Activated T-helper 9 cell treated with anti-CD3 and anti-CD28 coated beads, Interleukin-2, amount 50 U/mL, for 16 hours (primary cell): Measurements from ENCODE around the gene PLXNA2.

Source experiments
- DNase-seq: peaks from one replicate; pipeline ENCODE4 v3.0.0-alpha.2; 2020; ENCODE audit warnings: low read depth

PLXNA2 gene

DNA sequence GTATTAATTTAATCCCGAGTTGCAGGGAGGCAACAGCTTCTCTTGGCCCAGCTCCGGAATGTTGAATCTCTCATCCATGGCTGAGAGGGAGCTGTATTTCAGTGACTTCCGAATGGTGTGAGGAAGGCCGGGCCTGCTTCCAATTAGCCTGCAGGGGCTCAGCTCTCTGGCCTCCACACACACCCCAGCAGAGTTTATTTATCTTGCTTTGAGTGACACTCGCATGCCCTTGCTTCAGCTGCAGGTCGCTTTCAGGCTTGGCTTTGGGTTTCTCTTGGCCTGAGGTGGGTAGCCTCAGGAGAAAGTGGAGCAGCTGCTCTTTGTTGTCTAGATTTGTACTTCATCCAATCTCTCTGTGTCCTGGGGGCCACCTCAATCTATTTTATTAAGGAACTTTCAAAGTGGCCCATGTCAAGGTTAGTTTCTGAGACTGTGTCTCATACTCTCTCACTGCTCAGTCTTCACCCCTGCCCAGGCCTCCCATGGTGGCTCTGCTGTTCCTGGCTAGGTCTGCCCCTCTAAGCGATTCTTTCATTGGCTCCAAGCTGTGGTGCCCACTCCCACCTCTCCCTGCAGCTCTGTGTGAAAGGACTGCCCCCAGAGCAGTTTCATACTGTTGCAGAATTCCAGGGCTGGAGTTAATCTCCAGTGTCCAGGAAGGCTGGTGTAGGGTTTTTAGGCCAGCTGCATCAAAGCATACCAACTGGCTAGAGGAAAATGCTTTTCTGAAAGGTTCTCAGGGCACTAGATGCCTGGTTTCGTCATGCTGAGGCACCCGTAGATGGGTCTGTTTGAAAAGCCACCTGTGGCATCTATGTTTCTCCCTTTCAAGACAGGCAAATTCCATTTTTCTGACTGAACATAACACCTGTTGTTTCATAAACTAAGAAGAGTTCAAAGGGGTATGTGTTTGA lies 153.5 kb downstream of the PLXNA2 start:
- no peak for DNase-seq

DNA sequence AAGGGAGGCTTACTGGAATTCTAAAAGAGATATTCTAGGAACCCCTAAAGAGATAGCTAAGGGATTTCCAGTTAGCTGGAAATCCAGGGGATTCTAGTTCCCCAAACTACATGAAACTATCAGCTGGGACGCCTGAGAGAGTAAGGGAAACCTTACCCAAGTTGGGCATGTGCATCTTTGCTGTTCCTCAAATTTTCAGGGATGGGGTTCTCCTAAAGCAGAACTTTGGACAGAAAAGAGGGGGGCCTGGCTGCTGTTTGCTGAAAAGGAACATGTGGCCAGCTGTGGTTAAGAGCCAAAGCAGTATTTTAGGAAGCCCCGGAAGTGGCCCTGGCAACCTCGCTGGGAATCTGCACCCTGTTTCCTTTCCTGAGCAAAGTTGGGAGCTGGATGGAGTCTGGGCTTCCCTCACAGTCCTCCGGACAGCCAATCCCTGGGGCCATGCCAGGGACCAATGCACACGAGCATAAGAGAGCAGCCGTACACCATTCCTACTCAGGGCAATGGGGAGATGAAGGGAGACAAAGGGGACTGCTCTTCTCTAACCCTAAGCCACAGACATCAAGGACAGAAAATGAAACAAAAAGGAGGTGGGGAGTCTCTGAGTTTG lies 154.3 kb downstream of the PLXNA2 start:
- DNase-seq: no peak

DNA sequence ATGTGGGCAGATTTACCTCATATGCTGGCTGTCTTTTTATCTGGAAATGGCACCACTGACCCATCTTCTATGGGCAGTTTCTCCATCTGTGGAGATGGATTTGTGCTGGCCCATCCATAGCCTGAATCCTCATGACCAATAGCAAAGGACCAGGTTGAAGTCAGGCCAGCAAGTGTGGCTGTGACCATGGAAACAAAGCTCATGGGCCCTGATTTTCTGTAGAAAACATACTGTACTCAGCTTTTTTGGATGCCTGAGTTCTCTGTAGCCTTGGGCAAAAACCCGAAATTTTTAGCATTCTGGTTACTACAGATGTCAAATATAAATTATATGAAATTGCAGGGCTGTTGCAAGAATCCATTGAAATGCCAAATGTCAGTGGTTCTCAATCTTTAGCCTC lies 155.0 kb downstream of the PLXNA2 start:
- no peak for DNase-seq

DNA sequence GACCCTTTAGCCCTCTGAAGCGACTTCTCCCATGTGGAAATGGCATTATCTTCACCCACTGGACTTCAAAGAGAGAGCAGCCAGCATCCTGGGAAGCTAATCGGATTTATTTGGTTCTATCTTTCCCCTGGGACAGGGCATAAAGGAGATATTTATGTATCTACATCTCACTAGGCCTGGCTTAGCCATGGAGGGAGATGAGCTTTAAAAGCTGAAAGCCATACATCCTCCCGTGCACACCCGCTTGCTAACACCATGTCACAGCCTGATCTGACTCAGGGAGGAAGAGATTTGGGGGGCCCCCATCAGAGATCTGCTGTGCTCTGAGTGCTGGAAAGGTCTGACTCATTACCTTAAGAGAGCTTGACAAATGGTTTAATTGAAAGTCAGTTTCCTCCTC lies 155.9 kb downstream of the PLXNA2 start:
- no peak for DNase-seq

DNA sequence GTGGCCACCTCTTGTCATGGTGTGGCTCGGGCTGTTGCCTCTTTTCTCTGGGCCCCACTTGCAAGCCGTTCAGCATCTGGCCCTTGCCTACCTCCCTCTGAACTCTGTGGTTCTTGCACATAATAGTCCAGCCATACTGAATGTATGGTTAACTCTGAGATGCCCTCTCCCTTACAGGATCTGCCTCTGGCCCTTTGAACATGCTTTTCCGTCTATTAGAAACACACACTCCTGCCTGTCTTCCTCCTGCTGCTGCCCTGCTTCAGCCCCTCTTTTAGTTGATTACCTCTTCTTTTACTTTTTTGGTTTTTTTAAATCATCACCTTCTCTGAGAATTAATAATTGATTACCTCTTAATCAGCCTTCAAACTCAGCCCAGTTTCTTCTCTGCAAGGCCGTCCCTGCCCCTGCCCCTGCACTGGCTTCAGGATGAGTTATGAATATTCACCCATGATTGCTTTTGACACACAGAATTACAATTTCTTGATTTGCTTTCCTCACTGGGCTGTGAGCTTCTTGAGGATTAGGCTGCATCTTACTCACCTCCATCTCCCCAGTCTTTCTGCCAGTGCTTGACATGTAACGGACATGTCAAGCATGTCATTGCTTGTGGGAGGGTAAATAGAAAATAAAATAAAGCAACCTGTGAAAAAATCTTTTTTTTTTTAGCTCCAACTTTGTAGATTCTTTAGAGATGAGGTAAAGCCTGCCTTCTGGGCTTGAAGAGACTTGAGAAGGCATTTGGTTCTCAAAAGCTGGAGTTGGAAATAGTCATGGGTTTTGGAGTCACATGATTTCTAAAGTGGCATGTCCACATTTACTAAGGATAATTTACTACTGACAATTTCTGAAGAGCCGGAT lies 158.3 kb downstream of the PLXNA2 start:
- DNase-seq: no peak

DNA sequence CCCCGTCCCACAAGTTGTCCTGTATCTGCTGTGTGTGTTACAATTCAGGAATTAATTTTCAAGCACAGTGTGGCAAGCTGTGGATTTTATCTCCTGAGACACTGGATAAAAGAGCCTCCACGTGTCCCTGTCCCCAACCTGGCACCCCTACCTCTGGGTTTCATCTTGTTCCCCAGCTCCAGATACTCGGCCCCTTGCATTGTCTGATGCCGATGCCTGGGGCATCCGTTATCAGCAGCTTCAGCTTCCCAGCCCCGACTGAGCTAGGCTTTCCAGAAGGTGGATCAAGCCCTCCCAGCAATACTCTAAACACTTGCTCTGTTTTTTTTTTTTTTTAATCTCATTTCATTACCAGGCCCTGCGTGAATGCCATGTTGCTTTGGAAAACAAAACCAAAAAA lies 159.4 kb downstream of the PLXNA2 start:
- no peak for DNase-seq

DNA sequence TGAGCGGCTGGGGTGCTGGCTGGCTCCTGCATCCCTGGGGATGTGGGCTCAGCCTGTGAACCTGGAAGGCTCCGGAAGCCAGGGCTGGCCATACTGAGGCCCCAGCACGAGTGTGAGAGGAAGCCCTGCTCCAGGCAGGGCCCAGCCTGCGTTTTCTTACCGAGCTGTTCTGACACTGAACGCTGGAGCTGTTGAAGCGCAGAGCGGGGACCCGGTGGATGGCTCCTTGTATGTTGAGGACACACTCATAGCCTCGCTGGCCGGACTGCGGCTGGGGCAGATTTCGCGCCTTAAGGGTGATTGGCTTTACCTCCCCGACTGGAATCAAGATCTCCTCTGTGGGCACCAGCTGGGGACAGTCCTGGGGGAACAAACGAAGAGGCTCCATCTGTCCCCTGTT lies 160.0 kb downstream of the PLXNA2 start:
- no peak for DNase-seq

DNA sequence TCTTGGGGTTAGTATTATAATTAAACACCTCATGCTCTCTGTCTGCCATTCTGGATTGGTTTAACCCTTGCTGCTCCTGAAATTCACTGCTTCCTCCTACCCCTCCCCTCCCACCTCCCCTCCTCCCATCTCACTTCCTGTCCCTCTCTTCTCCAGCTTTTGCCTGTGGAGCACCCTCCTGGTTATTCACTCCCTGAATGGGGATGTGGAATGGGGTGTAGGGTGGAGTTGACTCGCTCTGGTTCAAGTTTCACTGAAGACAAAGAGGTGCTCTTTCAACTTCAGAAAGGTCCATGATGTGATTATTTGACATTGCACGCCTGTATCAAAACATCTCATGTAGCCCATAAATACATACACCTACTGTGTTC lies 160.5 kb downstream of the PLXNA2 start:
- no peak for DNase-seq

DNA sequence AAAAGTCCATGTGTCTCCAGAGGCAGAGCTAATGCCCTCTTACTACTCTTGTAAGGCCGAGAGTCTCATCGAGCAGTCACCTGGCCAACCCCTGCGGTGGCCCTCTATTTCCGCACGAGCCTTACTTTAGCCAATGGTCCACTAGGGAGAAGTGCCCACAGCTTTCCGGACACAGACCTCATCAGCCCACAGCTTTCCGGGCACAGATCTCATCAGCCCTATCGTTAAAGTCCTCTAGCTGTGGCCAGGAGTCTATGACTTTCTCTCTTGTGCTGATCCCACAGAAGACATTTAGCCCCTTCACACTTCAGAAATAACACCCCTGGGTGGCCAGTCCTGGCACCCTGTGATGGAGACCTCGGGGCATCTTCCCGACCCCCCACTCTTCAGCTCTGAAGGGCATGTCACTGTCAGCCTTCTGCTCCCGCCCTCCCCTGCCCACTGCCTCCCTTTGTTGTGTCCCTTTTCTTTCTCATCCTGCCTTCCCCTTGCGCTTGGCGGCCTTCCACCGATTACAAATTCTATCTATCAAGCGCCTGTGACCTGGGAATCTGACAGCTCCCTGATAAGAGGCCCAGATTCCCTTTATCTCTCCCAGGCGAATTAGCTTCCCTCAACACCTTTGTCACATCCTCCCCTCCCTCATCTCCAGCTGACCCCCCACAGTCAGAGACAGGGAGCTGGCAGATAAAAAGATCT lies 161.0 kb downstream of the PLXNA2 start:
- no peak for DNase-seq

DNA sequence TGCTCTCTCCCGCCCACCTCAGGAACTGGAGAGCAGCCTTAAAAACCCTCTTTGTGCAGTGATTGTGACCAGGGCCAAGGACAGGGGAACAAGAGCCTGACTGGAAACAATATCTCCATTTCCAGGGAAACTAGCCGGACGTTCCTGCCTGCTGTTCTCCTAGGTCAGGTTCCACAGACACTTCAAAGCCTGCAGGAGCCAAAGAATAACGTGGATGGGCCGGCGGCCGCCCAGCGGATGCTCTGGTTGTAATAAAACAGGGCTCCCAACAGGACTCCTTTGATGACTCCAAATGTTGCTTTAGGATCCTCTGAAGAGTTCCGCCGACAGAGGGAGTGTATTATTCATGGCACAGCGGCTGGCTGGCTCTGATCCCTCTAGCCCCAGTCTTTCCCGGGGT lies 162.2 kb downstream of the PLXNA2 start:
- no peak for DNase-seq

DNA sequence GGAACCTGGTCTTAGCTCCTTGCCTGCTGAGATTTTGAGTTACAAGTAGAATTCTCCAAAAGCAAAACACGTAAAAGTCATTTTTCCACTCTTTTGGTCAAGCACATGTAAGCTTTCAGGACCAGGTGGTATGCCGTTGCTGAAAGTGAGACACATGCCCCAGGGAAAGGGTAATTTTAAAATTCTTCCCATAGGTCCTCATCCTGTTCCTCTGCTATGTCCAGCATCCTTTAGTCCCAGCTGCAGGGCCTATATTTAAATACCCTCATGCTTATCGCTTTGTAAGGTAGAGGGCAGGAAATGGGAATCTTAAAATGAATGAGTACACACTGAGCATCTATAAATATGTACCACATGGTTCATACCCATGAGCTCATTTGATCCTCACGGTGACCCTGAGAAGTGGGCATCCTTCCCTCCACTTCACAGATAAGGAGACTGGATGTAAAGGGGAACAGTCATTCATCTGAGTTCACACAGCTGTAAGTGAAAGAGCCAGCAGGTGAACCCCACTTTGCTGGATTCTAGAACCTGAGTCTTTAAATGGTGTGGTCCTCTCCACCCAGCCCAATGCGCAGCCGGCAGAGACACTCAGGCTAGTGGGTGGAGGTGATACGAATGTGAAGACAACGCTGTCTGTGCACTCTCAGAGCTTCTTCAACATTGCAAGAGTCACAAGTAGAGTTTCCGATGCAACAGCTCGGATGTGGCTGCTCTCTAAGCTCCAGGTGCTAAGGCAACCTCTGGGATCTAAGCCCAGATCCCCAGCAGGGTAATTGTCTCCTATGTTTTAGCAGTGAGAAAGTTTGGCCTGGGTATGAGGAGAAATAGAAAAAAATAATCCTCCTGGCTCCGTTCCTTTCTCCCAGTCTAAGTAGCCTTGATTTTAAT lies 163.5 kb downstream of the PLXNA2 start:
- no peak for DNase-seq

DNA sequence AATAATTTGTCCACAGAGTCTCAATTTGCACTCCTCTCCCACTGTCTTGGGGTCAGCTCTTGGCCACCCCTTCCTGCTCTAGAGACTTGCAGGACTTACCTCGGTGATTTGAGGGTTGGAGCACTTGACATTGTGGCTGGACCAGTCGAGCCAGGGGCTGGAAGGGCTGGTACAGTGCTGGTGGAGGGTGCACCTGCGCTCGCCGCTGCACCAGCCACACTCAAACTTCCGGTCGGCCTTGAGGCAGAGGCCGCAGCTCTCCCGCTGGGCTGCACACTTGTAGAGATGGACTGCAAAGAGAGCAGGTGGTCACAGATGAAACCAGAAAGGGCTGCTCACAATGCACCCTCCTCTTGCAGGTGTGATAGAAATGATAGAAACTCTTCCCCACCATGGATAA lies 165.0 kb downstream of the PLXNA2 start:
- no peak for DNase-seq

DNA sequence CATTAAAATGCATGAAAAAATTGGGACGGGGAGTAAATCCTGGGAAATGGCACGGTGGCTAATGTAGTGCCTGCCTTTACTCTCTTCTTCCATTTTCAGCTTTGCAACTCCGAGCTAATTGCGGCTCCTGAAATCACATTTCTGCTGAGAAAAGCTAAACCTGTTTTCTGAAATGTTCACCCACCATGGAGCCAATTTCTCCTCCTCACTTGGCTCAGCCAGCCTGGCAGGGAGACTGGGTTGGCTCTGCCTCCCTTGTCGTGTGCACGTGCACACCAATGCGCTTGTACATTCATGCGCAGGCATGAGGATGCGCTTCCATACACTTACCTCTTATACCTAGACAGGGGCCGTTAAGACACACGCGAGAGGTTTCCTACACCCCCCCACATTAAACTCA lies 165.4 kb downstream of the PLXNA2 start:
- DNase-seq: no peak

DNA sequence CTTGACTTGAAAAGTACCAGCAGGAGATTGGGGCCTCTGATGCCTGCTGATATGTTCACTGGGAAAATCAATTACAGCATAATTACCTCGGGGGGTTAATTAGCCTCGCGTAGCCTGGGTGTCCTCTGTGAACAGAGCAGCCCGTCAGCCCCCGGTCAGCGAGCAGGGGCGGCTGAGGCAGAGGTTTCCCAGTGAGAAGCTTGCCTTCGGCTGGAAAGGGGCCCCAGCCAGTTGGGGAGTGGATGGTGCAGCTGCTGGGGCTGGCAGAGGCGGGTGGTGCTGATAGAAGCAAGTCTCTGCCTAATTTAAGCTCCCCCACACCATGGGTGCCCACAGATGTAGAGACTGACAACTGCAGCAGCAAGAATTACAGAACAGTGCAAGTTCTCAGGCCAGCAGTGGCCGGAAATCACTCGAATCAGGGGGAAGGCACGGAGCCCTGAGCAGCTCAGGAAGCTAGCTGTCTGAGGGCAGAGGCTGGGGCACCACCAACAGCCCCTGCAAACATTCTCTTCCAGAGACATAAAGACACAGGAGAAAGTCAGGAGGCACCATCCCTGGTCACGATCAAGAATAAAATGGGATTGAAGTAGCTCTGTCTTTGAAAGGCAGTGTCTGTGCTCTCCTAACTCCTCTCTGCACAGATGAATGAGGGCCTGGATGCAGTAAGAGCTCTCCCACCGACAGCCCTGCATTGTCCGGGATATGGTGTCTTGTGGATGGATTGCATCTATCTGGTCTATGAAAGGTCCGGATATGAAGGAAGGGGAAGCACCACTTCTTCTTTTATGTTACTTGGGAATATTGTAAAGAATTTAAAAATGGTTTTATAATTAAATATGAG lies 166.7 kb downstream of the PLXNA2 start:
- no peak for DNase-seq

DNA sequence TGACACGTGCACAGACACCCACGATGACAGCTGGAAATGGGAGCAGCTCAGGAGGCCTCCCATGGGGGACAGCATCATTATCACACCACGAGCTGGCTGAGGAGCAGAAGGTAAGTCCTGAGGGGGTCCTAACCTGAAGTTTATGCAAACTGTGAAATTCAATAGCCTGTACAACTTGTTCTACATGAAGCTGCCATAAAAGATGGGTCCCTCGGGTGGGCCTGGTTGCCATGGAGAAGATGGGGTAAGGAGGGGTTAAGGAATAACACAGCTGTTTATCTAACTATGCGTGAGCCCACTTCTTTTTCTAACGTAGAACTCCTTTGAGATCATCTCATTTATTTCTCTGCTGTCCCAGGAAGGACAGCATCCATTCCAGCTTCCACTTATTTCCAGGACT lies 169.8 kb downstream of the PLXNA2 start:
- DNase-seq: no peak

DNA sequence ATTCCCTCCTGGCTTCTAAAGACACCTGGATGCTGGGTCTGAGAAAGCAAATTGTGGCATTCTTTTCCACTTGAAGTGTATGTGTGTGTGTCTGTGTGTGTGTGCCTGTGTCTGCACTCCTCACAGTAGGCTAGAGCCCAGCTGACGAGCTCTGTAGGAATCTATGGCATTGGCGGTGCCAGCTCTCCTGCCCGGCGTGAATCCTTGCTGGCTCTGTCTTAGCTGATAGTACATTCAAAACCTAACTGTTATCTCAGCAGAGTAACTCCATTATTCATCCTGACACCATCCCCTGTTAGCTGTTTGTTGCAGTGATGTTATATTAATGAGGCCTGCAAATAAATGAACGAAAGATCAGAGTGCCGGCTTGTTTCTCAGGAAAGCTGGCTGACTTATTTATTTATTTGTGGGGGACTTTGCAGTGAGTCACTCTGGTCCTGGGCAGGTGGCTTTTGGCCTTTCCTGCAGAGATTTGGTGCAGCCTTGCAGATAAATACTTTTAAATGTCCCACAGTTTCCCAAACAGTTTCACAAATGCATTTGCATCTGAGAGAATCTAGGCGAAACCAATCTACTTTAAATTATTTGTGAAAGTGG lies 172.7 kb downstream of the PLXNA2 start:
- no peak for DNase-seq

DNA sequence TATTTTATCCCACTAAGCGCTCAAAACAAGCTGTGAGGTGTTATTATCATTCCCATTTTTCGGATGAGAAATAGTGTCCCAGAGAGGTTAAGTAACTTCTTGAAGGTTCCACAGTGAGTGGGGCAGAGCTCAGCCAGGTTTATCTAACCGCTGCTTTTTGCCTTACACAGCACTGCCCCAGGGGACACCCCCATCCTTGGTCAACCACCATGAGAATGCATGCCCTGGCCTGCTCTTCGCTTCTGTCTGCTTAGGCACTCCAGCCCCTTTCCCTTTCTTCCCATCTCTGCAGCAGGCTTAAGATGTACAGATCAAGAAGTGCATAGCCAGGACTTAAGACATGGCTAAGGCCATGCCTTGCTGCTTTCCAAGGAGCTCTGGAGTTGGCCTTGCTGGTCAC lies 174.3 kb downstream of the PLXNA2 start:
- no peak for DNase-seq

DNA sequence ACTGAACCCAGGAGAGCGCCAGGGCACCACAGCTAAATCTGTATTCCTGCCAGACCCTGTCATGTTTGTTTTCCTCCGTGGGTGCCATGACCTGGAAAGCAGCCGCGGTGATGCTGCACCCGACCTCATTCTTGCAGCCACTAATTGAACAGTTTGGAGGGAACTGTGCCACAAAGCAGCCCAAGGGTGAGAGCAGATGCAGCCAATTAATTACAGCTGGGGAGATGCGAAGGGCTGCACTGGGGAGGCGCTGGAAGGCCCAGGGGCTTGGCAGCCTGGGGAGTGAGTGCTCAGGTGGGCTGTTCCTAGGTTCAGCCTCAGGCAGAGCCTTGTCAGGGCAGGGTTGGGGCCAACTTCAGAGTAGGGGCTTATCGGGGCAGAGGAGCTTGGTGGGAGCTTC lies 174.9 kb downstream of the PLXNA2 start:
- no peak for DNase-seq

DNA sequence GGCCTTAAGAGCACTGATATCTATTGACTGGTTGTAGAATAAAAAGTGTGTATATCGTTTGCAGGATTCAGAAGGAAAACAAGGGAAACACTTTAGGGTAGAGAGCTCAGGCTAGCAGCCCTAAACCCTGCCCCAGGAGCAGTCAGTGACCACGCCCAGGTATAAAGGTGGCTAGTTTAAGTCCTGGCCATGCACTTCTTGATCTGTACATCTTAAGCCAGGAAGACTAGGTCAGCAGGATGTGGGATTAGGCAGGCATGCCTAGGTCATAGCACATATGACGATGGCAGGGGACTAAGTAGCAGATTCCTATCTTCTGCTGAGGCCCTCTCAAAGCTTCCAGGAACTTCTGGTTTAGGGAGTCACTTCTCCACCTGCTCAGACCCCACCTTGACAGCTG lies 175.3 kb downstream of the PLXNA2 start:
- no peak for DNase-seq

DNA sequence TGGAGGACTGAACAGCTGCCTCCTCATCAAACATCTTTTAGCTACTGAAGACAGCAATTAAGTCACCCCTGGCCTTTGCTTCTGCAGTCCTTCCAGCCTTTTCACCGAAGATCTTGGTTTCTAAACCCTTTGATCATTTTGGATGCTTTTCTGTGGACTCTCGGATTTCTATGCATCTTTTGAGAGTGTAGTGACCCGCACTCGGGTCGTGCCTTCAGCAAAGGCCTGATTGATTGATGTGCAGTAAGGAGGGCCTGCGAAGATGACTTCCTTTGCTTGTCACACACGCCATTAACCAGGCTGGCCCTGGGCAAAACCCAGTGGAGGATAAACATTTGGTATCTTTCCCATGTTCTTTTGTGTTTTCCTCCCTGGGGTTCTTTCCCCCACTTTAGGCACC lies 175.8 kb downstream of the PLXNA2 start:
- DNase-seq: no peak
